Stimulated activated naive CD8-positive, alpha-beta T cell treated with anti-CD3 and anti-CD28 coated beads, Interleukin-15, Interleukin-2, amounts not matched to agents 100 ng/mL and 50 ng/mL, for 24 hours (primary cell): Measurements from ENCODE around the gene UBE2L5.

Experiments
- H3K27ac Mint-ChIP-seq: one replicate; pipeline ENCODE4 v1.8.0; 2021; ENCODE audit warnings: mild to moderate bottlenecking, mixed read lengths
- H3K27me3 Mint-ChIP-seq: one replicate; pipeline ENCODE4 v1.8.0; 2021; ENCODE audit warnings: mixed read lengths
- H3K36me3 Mint-ChIP-seq: one replicate; pipeline ENCODE4 v1.8.0; 2021; ENCODE audit warnings: low read depth, mixed read lengths
- H3K4me1 Mint-ChIP-seq: one replicate; pipeline ENCODE4 v1.8.0; 2021; ENCODE audit warnings: low read depth, mixed read lengths
- H3K4me3 Mint-ChIP-seq: one replicate; pipeline ENCODE4 v1.8.0; 2021; ENCODE audit warnings: mild to moderate bottlenecking, mixed read lengths
- H3K9me3 Mint-ChIP-seq: one replicate; pipeline ENCODE4 v1.8.0; 2021; ENCODE audit warnings: mixed read lengths

UBE2L5 gene

GRCh38 chr13:30395192-30396158, 26.8 kb upstream of the UBE2L5 start:
- Mint-ChIP-seq H3K27me3 (no peaks in the 10 kb centered on the region), H3K36me3 (no peaks in the 10 kb centered on the region), H3K4me3 (peak overlapping the region; percentile 84), H3K9me3 (no peaks in the 10 kb centered on the region), H3K4me1 (peaks cover 37% of the 10 kb centered on the region), H3K27ac (peak overlapping the region; percentile 84)

GRCh38 chr13:30396434-30397075, 25.7 kb upstream of the UBE2L5 start:
- Mint-ChIP-seq H3K27ac (no peak overlapping the region), H3K9me3 (no peaks in the 10 kb centered on the region), H3K36me3 (no peaks in the 10 kb centered on the region), H3K27me3 (no peaks in the 10 kb centered on the region), H3K4me1 (peaks cover 37% of the 10 kb centered on the region), H3K4me3 (peak overlapping the region; percentile 21)

DNA sequence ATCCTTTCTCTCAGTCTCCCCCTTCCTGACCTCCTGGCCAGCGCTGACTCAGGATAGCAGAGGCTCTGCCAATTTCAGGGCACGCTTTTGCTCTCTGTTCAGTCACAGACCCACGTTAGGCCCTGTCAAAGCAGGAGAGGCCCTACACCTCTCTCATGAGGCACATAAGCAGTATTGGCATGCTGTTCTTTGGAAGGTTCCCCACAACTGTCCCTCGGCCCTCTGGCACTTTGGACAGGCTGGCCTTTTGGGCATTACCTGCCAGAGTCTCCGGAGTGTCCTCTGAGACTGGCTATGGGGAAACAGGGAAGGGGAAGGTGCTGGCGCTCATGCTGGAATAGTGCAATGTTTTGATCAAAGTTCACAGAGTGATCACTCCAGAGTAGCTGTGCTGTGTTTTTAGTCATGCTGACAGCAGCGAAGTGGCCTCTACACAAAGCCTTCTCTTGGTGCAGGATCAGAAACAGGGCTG, 23.7 kb upstream of the UBE2L5 start:
- H3K4me1 Mint-ChIP-seq = peaks cover 35% of the 10 kb centered on the region
- no peak overlapping the region for H3K27ac Mint-ChIP-seq
- no peak overlapping the region for H3K4me3 Mint-ChIP-seq
- no peaks in the 10 kb centered on the region for H3K36me3 Mint-ChIP-seq
- H3K9me3 Mint-ChIP-seq = no peaks in the 10 kb centered on the region
- H3K27me3 Mint-ChIP-seq = no peaks in the 10 kb centered on the region

DNA sequence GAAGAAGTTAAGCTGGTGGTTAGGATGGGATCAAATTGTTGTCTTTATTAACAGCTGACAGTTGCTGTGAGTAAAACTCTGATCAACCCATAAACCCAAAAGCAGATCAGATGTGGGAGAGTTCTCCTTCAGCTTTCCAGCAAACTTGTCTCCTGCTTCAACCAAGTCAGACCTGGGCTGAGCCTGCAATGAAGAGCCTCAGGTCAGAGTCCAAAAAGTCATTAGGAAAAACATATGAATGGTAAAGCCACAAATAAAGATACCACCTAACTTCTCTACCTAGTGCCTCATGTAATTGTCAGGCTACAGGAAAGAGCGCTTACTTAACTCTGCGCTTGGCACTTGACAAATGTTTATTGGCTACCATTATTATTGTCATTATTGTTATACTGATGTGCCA, 21.9 kb upstream of the UBE2L5 start:
- Mint-ChIP-seq H3K9me3 (no peaks in the 10 kb centered on the region), H3K4me1 (peaks cover 18% of the 10 kb centered on the region), H3K4me3 (no peak overlapping the region)

GRCh38 chr13:30401347-30401746, 20.9 kb upstream of the UBE2L5 start:
- Mint-ChIP-seq H3K36me3 (no peaks in the 10 kb centered on the region), H3K4me3 (no peak overlapping the region), H3K27me3 (no peaks in the 10 kb centered on the region), H3K9me3 (no peaks in the 10 kb centered on the region), H3K27ac (no peak overlapping the region), H3K4me1 (peaks cover 9% of the 10 kb centered on the region)

More for the DNA sequence above, 21.9 kb upstream of the UBE2L5 start:
- Mint-ChIP-seq H3K36me3 (no peaks in the 10 kb centered on the region), H3K27me3 (no peaks in the 10 kb centered on the region), H3K27ac (no peak overlapping the region)

DNA sequence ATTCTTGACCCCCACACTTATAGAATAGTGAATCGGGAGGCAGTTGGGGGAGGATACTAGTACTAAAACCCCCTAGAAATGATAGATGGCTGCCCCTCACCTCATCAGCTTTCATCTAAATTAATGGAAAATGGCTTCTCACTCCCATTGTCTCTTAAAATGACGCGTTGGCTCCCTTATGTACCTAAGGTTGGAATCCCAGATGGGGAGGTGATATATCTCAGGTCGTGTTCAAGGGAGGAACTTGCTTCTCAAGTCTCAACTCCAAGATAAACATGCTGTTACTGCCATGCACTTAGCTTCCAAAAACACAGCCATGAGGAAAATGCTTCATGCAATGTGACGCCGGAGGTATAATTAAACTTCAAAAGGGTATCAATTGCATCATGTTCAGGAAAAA, 18.8 kb upstream of the UBE2L5 start:
- Mint-ChIP-seq H3K27ac (no peak overlapping the region), H3K27me3 (no peaks in the 10 kb centered on the region), H3K4me3 (no peak overlapping the region), H3K9me3 (no peaks in the 10 kb centered on the region), H3K36me3 (no peaks in the 10 kb centered on the region), H3K4me1 (peaks cover 15% of the 10 kb centered on the region)

DNA sequence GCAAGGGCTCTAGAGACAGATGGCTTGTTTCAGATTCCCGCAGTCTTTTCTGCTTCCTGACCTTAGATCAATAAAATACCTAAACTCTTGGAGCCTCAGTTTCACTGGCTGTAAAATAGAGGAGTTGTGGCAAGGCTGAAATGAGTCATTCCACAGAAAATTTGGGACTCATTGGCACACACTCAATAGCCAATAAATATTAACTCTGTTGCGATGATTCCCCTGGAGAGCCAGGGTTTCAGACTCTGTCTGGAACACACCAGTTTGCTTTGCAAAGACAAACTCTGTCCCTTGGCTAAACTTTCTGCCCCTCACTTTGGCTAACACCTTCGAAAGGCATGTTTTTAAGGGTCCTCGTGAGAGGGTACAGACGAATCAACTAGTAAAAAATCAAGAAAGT, 18.1 kb upstream of the UBE2L5 start:
- no peak overlapping the region for H3K27ac Mint-ChIP-seq
- H3K9me3 Mint-ChIP-seq = no peaks in the 10 kb centered on the region
- H3K4me1 Mint-ChIP-seq = peaks cover 20% of the 10 kb centered on the region
- no peaks in the 10 kb centered on the region for H3K36me3 Mint-ChIP-seq
- no peaks in the 10 kb centered on the region for H3K27me3 Mint-ChIP-seq
- no peak overlapping the region for H3K4me3 Mint-ChIP-seq

- H3K36me3 Mint-ChIP-seq = no peaks in the 10 kb centered on the region
- H3K9me3 Mint-ChIP-seq = no peaks in the 10 kb centered on the region
- H3K27me3 Mint-ChIP-seq = no peaks in the 10 kb centered on the region
- H3K4me3 Mint-ChIP-seq = no peak overlapping the region
- peaks cover 28% of the 10 kb centered on the region for H3K4me1 Mint-ChIP-seq
- no peak overlapping the region for H3K27ac Mint-ChIP-seq
Measured at GRCh38 chr13:30406779-30407416, 15.4 kb upstream of the UBE2L5 start.

DNA sequence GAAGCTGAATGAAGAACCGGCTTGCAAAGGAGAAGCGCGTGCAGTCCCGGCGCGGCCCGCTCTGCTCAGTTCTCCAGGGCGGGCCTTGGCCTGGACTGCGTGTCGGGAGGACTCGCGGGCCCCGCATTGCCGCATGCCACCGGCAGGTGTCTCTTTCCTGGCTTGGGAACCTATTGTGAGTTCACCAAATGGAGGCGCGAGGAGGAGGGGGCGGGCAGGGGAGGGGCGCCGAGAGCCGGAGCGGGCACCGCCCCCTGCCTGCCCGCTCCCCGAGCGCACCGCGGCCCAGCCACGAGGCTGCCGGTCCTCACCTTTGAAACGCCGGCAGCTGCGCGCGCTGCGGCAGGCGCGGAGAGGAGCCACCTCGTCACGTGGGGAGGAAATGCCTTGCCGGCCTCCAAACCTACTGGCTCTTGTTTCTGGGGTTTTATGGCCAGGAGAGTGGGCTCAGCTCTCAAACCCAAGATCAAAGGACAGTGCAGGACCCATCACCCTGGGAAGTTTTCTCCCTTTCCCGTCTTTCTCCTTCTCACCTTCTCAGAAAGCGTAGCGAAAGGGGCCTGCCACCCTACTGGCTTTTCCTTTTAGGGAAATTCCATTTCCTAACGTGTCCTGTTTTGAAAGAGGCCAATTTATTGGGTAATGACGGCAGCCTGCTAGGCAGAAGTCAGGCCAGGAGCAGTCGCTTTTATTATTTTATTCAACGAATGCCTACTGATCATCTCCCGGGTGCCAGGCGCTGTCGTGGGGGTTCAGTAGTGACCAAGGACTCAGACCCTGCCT, 13.8 kb upstream of the UBE2L5 start:
- Mint-ChIP-seq H3K27me3 (no peaks in the 10 kb centered on the region), H3K27ac (peak overlapping the region; percentile 76), H3K4me1 (peaks cover 34% of the 10 kb centered on the region), H3K4me3 (peak overlapping the region; percentile 58), H3K36me3 (no peaks in the 10 kb centered on the region), H3K9me3 (no peaks in the 10 kb centered on the region)

GRCh38 chr13:30409886-30410704, 12.2 kb upstream of the UBE2L5 start:
- no peak overlapping the region for H3K27ac Mint-ChIP-seq
- H3K27me3 Mint-ChIP-seq = no peaks in the 10 kb centered on the region
- H3K36me3 Mint-ChIP-seq = no peaks in the 10 kb centered on the region
- H3K4me3 Mint-ChIP-seq = no peak overlapping the region
- H3K9me3 Mint-ChIP-seq = no peaks in the 10 kb centered on the region
- peaks cover 35% of the 10 kb centered on the region for H3K4me1 Mint-ChIP-seq

- H3K27me3 Mint-ChIP-seq = no peaks in the 10 kb centered on the region
- no peaks in the 10 kb centered on the region for H3K36me3 Mint-ChIP-seq
- H3K27ac Mint-ChIP-seq = no peak overlapping the region
- peaks cover 41% of the 10 kb centered on the region for H3K4me1 Mint-ChIP-seq
- no peaks in the 10 kb centered on the region for H3K9me3 Mint-ChIP-seq
- no peak overlapping the region for H3K4me3 Mint-ChIP-seq
Measured at GRCh38 chr13:30410705-30411125, 11.6 kb upstream of the UBE2L5 start.

DNA sequence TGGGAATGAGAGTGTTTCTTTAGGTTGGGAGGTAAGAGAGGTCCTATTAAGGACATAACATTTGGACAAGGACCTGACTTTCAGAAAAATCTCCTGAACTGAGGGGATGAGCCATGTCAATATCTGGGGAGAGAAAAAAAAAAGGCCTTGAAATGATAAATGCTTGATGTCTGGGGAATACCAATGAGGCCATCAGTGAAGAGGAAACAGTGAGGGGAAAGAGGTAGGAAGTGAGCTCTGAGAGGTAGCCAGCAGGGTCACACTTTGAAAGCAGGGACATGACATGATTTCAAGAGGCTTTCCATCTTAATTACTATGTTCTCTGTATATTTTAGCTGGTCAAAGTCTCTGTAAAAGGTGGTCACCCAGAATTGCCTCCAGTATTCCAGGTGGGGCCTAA, 9.9 kb upstream of the UBE2L5 start:
- Mint-ChIP-seq H3K27ac (no peak overlapping the region), H3K4me1 (peaks cover 36% of the 10 kb centered on the region), H3K9me3 (no peaks in the 10 kb centered on the region)

GRCh38 chr13:30413842-30414241, 8.5 kb upstream of the UBE2L5 start:
- Mint-ChIP-seq H3K36me3 (no peaks in the 10 kb centered on the region), H3K27me3 (no peaks in the 10 kb centered on the region)

More for the DNA sequence above, 9.9 kb upstream of the UBE2L5 start:
- Mint-ChIP-seq H3K4me3 (no peak overlapping the region), H3K36me3 (no peaks in the 10 kb centered on the region), H3K27me3 (no peaks in the 10 kb centered on the region)

More at GRCh38 chr13:30413842-30414241, 8.5 kb upstream of the UBE2L5 start:
- no peaks in the 10 kb centered on the region for H3K9me3 Mint-ChIP-seq
- peaks cover 26% of the 10 kb centered on the region for H3K4me1 Mint-ChIP-seq
- no peak overlapping the region for H3K27ac Mint-ChIP-seq
- H3K4me3 Mint-ChIP-seq = no peak overlapping the region
